ENCODE measurements around the gene SPDEF.

Gene SPDEF

DNA sequence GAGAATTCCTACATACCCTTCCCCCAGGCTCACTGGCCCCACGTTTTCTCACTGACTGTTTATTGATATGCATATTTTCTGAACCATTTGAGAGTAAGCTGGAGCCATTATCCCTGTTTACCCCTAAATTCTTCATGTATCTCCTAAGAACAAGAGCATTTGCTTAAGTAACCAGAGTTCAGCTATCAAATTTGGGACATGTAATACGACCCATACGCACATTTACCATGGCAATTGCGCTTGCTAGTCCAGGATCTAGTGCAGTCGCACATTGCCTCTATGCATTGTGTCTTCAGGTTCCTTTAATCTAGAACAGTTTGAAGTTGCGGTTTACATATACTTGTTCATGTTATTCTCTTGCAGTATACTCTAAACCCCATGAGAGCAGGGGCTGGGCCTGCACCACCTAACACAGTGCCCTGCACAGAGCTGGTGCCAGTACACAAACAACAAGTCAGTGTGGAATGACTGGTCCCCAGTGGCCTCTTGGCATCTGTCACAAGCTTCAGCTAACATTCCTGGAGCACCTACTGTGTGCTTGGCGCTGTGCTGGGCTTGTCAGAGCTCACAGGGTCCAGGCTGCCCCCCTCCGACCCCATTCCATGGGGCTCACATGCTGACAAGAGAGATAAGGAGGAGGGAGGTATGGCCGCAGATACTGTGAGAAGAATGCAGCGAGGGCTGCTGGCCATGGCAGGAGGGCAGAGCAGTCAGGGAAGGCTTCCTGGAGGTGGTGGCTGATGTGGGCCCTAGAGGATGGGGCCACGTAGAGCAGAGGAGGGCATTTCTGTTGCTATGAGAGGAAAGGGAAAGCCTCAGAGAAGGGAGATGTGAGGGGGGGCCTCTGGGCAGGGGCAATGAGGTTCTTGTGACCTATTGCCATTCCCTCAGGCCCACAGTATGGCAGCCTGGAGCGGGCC lies 28.1 kb downstream of the SPDEF start:
- no peak for DNase-seq (ENCODE audit: low spot score)
- in situ Hi-C loops (cut with MboI; ENCODE audit: low sequenced_read_pairs, unreplicated experiment), result no loop called here
- TF ChIP-seq, protein P1, sequence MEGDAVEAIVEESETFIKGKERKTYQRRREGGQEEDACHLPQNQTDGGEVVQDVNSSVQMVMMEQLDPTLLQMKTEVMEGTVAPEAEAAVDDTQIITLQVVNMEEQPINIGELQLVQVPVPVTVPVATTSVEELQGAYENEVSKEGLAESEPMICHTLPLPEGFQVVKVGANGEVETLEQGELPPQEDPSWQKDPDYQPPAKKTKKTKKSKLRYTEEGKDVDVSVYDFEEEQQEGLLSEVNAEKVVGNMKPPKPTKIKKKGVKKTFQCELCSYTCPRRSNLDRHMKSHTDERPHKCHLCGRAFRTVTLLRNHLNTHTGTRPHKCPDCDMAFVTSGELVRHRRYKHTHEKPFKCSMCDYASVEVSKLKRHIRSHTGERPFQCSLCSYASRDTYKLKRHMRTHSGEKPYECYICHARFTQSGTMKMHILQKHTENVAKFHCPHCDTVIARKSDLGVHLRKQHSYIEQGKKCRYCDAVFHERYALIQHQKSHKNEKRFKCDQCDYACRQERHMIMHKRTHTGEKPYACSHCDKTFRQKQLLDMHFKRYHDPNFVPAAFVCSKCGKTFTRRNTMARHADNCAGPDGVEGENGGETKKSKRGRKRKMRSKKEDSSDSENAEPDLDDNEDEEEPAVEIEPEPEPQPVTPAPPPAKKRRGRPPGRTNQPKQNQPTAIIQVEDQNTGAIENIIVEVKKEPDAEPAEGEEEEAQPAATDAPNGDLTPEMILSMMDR (IDR thresholded peaks at IDR 0.05; ENCODE audit: borderline replicate concordance, control extremely low read depth, extremely low read depth, insufficient read depth, missing control alignments), result no peak

DNA sequence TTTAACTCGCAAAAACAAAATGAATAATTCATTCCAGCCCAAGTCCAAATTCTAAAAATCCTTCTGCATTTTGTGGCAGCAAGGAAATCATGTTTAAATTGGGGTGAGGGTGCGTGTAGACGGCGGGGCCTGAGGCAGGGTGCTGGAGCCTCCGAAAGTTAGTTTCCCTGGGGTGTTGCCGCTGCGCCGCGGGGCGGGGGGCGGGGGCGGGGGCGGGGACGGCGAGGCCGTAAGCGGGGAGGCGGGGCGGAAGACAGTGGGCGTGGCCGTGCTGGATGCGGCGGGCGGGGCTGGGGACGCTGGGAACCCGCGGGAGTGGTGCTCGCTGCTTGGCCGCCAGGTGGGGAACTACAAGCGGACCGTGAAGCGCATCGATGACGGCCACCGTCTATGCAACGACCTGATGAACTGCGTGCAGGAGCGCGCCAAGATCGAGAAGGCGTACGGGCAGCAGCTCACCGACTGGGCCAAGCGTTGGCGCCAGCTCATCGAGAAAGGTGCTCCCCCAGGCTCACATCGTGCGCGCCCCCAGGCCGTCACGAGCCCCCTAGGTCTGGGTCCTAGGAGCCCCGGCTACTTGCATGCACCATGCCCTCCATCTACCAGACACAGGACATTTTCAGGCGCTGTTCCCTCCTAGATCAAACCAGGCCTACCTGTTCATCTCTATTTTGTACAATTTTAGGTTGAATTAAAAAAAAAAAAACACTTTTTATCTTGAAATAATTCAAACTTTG lies 29.0 kb downstream of the SPDEF start:
- DNase-seq (ENCODE audit: low spot score), result peak; percentile 99
- TF ChIP-seq, protein P1 (IDR thresholded peaks at IDR 0.05; ENCODE audit: borderline replicate concordance, control extremely low read depth, extremely low read depth, insufficient read depth, missing control alignments), result peak; percentile 95
- in situ Hi-C loops (cut with MboI; ENCODE audit: low sequenced_read_pairs, unreplicated experiment), result no loop called here

DNA sequence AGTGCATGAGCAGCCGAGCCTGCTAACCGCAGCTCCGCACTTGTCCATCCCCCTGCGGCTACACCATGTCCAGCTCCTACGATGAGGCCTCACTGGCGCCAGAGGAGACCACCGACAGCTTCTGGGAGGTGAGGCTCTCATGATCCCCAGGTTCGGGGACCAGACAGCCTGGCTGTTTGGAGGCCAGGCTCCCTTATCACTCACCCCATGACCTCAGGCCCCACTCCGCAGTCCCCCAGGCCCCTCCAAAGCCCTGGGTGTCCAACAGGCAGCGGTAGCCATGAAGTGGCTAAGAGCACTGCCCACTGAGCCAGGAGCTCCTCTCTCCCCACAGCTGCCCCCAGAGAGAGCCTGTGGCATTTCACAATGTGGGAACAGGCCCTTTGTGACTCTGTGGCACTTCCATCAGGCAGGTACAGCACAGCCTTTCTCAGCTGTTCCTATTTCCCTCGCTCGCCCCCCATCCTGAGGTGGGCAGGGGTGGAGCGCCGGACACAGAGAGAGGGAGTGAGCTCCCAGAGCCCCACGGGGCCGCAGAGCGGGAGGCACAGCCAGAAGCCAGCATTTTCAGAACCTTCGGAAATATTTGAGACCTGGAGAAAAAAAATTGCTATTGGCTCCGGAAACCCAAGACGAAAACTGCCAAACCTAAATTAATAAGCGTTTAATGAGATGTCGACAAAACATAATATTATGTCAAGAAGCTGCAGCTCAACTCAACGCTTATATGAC lies 29.7 kb downstream of the SPDEF start:
- TF ChIP-seq, protein P1 (IDR thresholded peaks at IDR 0.05; ENCODE audit: borderline replicate concordance, control extremely low read depth, extremely low read depth, insufficient read depth, missing control alignments), result no peak
- no peak for DNase-seq (ENCODE audit: low spot score)
- in situ Hi-C loops (cut with MboI; ENCODE audit: low sequenced_read_pairs, unreplicated experiment), result no loop called here

DNA sequence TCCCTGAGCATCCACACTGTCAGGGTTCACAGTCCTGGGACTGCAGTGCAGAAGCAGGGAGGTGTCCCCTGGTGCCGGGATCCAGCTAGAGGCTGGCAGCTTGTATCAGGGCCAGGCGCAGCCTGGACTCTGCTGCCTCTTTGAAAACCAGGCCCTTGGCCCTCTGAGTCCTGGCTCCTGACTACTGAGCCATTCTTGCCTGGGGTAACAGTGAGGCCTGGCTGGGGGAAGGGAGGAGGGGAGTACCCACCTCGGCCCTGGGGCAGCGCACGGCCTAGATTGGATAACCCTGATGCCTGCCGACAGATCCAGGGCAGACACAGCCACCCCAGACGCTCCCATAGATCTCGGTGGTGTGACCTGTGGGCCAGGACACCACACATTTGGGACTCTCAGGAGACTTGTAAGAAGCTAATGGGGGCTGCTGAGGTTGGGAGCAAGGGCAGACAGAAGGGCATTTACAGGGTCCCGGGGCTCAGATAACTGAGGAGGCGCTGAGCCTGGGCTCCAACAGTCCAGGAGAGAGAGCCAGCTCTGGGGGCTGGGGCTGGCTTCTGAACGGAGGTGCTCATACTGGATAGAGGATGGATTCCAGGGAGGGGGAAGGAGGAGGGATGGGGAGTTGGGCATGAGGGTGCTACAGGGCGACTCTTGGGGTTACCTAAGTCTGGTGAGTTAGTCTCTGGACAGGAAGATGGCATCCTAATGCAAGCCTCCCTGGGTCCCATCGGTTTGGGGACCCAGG lies 30.5 kb downstream of the SPDEF start:
- in situ Hi-C loops (cut with MboI; ENCODE audit: low sequenced_read_pairs, unreplicated experiment), result no loop called here
- TF ChIP-seq, protein P1 (IDR thresholded peaks at IDR 0.05; ENCODE audit: borderline replicate concordance, control extremely low read depth, extremely low read depth, insufficient read depth, missing control alignments), result no peak
- DNase-seq (ENCODE audit: low spot score), result no peak

DNA sequence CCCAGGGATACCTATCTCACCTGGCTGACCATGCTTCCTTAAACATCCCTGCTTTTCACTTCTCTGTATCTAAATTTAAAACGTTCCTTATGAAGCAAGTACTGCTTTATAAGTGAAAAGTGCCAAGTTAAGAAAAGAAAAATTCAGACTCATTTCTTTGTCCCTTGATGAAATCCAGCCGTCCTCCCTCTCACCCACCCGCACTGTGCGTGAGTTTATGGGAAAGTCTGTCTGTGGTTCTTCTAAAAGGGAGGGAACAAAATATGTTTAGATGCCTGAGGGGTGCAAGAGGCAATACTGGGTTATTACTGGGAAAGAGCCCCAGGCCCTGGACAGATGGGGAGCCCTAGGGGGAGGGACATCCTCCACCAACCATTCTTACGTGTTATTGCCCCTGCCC lies 31.2 kb downstream of the SPDEF start:
- TF ChIP-seq, protein P1 (IDR thresholded peaks at IDR 0.05; ENCODE audit: borderline replicate concordance, control extremely low read depth, extremely low read depth, insufficient read depth, missing control alignments), result no peak
- no peak for DNase-seq (ENCODE audit: low spot score)
- in situ Hi-C loops (cut with MboI; ENCODE audit: low sequenced_read_pairs, unreplicated experiment), result no loop called here
